Neural progenitor cell (in vitro differentiated cells): ENCODE measurements around the gene XKR3.

ENCODE experiments used
- EZH2 ChIP-seq: fragments of 200-600 bp; sonication (generic); IDR thresholded peaks from 2 replicates; pipeline ENCODE4 v1.6.1; 2017; ENCODE audit warnings: antibody characterized with exemption, mild to moderate bottlenecking, moderate library complexity
- TF ChIP-seq, protein P1 (sequence below): fragments of 200-600 bp; sonication (generic); IDR thresholded peaks from 2 replicates; pipeline ENCODE4 v1.5.1; 2017; ENCODE audit warnings: antibody characterized with exemption, mild to moderate bottlenecking

GRCh38 chr22:16803255-16803917 is 21.8 kb downstream of the XKR3 start:
- TF ChIP-seq, protein P1, sequence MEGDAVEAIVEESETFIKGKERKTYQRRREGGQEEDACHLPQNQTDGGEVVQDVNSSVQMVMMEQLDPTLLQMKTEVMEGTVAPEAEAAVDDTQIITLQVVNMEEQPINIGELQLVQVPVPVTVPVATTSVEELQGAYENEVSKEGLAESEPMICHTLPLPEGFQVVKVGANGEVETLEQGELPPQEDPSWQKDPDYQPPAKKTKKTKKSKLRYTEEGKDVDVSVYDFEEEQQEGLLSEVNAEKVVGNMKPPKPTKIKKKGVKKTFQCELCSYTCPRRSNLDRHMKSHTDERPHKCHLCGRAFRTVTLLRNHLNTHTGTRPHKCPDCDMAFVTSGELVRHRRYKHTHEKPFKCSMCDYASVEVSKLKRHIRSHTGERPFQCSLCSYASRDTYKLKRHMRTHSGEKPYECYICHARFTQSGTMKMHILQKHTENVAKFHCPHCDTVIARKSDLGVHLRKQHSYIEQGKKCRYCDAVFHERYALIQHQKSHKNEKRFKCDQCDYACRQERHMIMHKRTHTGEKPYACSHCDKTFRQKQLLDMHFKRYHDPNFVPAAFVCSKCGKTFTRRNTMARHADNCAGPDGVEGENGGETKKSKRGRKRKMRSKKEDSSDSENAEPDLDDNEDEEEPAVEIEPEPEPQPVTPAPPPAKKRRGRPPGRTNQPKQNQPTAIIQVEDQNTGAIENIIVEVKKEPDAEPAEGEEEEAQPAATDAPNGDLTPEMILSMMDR, result no peak
- TF ChIP-seq EZH2, result no peak
